Fibroblast of lung (primary cell): ENCODE results near the gene SAP130. TPM values are rescaled to one million over a fixed set of nuclear protein-coding genes. Genes with fewer than 3 reads are reported as not detected.

ENCODE experiments used
- DNase-seq, 2 donors: peaks; one replicate each; pipeline versions ENCODE4 v3.0.0 to v3.0.0-alpha.2; 2010; ENCODE audit warnings: low read depth in 2 of 2
- H2AFZ ChIP-seq: 2 replicates; pipeline ENCODE4 v1.5.1; 2012; ENCODE audit warnings: low read length, control low read depth, inconsistent platforms
- H3K27ac ChIP-seq: 2 replicates; pipeline ENCODE4 v1.5.1; 2011; ENCODE audit warnings: low read length, control low read depth; ENCODE audit not compliant: insufficient read depth
- H3K27me3 ChIP-seq: 2 replicates; pipeline ENCODE4 v1.5.1; 2011; ENCODE audit warnings: mild to moderate bottlenecking, low read length; ENCODE audit not compliant: control insufficient read depth, insufficient read depth
- H3K36me3 ChIP-seq: 2 replicates; pipeline ENCODE4 v1.5.1; 2011; ENCODE audit warnings: low read length; ENCODE audit not compliant: control insufficient read depth, insufficient read depth
- H3K4me1 ChIP-seq: 2 replicates; pipeline ENCODE4 v1.5.1; 2011; ENCODE audit warnings: low read length; ENCODE audit not compliant: control insufficient read depth, insufficient read depth; ENCODE audit errors: extremely low read depth
- H3K4me2 ChIP-seq: 2 replicates; pipeline ENCODE4 v1.5.1; 2011; ENCODE audit warnings: low read length, control low read depth; ENCODE audit not compliant: insufficient read depth; ENCODE audit errors: extremely low read depth
- H3K4me3 ChIP-seq, 4 experiments: fragments of 200-600 bp in 1 of 4; sonication (generic) in 1 of 4; replicated peaks in 1 of 4; 2 replicates each; pipeline ENCODE4 v1.5.1; 2011 to 2016; ENCODE audit warnings: low read length in 4 of 4, low read depth in 3 of 4, mild to moderate bottlenecking in 3 of 4, control low read depth in 2 of 4, inconsistent platforms in 1 of 4, mixed read lengths in 1 of 4; ENCODE audit not compliant: insufficient read depth in 1 of 4; ENCODE audit errors: control extremely low read depth in 1 of 4
- H3K79me2 ChIP-seq: 2 replicates; pipeline ENCODE4 v1.5.1; 2012; ENCODE audit warnings: mild to moderate bottlenecking, low read length, inconsistent platforms; ENCODE audit not compliant: control insufficient read depth, insufficient read depth
- H3K9ac ChIP-seq: 2 replicates; pipeline ENCODE4 v1.5.1; 2011; ENCODE audit warnings: mild to moderate bottlenecking, low read length, control low read depth; ENCODE audit not compliant: insufficient read depth
- H3K9me3 ChIP-seq: 2 replicates; pipeline ENCODE4 v1.5.1; 2012; ENCODE audit warnings: low read depth, low read length; ENCODE audit not compliant: control insufficient read depth, insufficient read depth
- H4K20me1 ChIP-seq: 2 replicates; pipeline ENCODE4 v1.5.1; 2011; ENCODE audit warnings: low read length; ENCODE audit not compliant: control insufficient read depth, insufficient read depth; ENCODE audit errors: extremely low read depth
- EZH2 ChIP-seq: IDR thresholded peaks from 2 replicates; pipeline ENCODE4 v1.5.1; 2012; ENCODE audit warnings: low read length, control low read depth, mild to moderate bottlenecking; ENCODE audit errors: missing control alignments
- polyA plus RNA-seq, 2 donors: library from polyadenylated mRNA; depleted of rRNA in 1 of 2; stranded (reverse) in 1 of 2; unstranded in 1 of 2; fragments of >200 nt; gene quantifications; 2 replicates each; pipeline ENCODE4 v1.2.1, GENCODE V29; 2011 to 2012; ENCODE audit warnings: missing spikeins in 1 of 2
- total RNA-seq: library from RNA; depleted of rRNA; stranded (reverse); fragments of >200 nt; gene quantifications from 2 replicates; pipeline ENCODE4 v1.2.1, GENCODE V29; 2014
- TF ChIP-seq, protein P1 (sequence below), 2 donors: IDR thresholded peaks in 1 of 2; conservative IDR thresholded peaks in 1 of 2; 1 replicate in 1 of 2; 2 replicates in 1 of 2; pipeline ENCODE4 v1.5.1; 2011 to 2012; ENCODE audit warnings: low read length in 2 of 2, control low read depth in 1 of 2, inconsistent platforms in 1 of 2, low read depth in 1 of 2, mild to moderate bottlenecking in 1 of 2

SAP130 gene
- total and polyA plus RNA-seq, 2 donors (not counting 1 experiment from before 2014, with no cell fraction given), result 4.5 to 6.7 TPM

DNA sequence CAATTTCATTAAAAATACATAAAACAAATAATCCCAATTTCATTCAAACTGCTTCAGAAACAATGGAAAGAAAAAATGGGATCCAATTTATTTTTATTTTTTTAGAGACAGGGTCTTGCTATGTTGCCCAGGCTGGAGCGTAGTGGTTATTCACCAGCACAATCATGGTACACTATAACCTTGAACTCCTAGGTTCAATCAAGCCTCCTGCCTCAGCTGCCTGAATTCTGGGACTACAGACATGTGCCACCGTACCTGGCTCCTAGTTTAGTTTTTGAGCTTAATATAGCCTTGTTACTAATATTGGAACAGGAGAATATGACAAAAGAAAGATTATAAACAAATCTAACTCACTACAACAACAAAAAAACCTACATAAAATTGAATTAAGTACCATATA is 34.2 kb downstream of the SAP130 start:
- no peak for TF ChIP-seq EZH2
- TF ChIP-seq, protein P1, sequence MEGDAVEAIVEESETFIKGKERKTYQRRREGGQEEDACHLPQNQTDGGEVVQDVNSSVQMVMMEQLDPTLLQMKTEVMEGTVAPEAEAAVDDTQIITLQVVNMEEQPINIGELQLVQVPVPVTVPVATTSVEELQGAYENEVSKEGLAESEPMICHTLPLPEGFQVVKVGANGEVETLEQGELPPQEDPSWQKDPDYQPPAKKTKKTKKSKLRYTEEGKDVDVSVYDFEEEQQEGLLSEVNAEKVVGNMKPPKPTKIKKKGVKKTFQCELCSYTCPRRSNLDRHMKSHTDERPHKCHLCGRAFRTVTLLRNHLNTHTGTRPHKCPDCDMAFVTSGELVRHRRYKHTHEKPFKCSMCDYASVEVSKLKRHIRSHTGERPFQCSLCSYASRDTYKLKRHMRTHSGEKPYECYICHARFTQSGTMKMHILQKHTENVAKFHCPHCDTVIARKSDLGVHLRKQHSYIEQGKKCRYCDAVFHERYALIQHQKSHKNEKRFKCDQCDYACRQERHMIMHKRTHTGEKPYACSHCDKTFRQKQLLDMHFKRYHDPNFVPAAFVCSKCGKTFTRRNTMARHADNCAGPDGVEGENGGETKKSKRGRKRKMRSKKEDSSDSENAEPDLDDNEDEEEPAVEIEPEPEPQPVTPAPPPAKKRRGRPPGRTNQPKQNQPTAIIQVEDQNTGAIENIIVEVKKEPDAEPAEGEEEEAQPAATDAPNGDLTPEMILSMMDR (conservative IDR thresholded peaks at IDR 0.05 in 1 of 2, IDR thresholded peaks at IDR 0.05 in 1 of 2; ENCODE audit: low read depth in 1 of 2, low read length in 2 of 2), result no peak
- Histone ChIP-seq H3K4me1 (no peaks in the 10 kb centered on the region), H3K4me2 (no peak overlapping the region), H3K9ac (no peak overlapping the region), H3K79me2 (no peaks in the 10 kb centered on the region), H3K9me3 (no peaks in the 10 kb centered on the region), H2AFZ (no peak overlapping the region), H3K36me3 (peaks cover 4% of the 10 kb centered on the region), H3K27me3 (no peaks in the 10 kb centered on the region), H3K4me3 (no peak overlapping the region), H4K20me1 (no peaks in the 10 kb centered on the region), H3K27ac (no peak overlapping the region)
- DNase-seq, result no peak

DNA sequence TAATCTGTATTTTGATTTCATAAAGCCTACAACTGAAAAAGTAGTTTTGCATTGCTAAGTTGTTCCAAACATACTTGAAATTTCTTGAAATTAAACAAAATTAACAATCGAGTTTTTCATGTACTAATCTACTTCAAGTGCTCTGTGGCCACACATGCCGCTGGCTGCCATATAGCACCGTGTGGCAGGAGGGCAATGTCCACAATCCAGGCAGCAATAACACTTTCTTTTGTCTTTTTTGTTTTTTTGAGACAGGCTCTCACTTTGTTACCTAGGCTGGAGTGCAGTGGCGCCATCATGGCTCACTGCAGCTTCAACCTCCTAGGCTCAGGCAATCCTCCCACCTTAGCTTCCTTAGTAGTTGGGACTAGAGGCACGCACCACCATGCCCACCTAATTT is 36.1 kb downstream of the SAP130 start:
- Histone ChIP-seq H3K36me3 (peaks cover 4% of the 10 kb centered on the region), H3K79me2 (no peaks in the 10 kb centered on the region), H3K9ac (no peak overlapping the region), H3K27ac (no peak overlapping the region), H3K4me2 (no peak overlapping the region), H3K4me3 (no peak overlapping the region), H3K4me1 (no peaks in the 10 kb centered on the region), H4K20me1 (no peaks in the 10 kb centered on the region), H3K27me3 (no peaks in the 10 kb centered on the region), H3K9me3 (no peaks in the 10 kb centered on the region), H2AFZ (no peak overlapping the region)
- TF ChIP-seq EZH2, result no peak
- TF ChIP-seq, protein P1 (conservative IDR thresholded peaks at IDR 0.05 in 1 of 2, IDR thresholded peaks at IDR 0.05 in 1 of 2; ENCODE audit: low read depth in 1 of 2, low read length in 2 of 2), result no peak
- DNase-seq, result no peak

DNA sequence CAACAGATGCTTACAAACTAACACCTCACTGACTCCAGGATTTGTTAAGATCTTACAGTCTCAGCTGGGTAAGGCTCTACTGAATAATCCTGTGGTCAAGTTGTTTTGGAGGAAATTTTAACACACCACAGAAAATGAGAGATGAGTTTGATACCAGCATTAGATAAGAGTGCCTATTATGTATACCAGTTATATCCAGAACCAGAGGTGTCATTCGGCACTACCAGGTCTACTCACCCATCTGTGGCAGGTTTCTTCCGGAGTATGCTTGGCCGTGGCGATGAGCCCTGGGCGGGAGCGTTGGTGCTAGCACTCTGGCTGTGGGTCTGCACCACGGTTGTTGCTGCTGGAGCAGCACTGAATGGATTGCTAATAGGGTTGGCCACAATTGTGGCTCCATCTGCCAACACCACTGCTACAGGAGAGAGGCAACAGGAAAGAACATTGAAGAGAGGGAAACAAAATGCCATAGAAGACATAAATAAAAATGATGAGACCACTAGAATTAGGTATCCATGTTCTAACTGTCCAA is 41.2 kb downstream of the SAP130 start:
- no peaks in the 10 kb centered on the region for H3K79me2 ChIP-seq
- no peak for DNase-seq
- H3K27ac ChIP-seq, result no peak overlapping the region
- no peak overlapping the region for H3K9ac ChIP-seq
- H3K4me3 ChIP-seq, result no peak overlapping the region
- no peak overlapping the region for H2AFZ ChIP-seq
- TF ChIP-seq EZH2, result no peak
- TF ChIP-seq, protein P1 (conservative IDR thresholded peaks at IDR 0.05 in 1 of 2, IDR thresholded peaks at IDR 0.05 in 1 of 2; ENCODE audit: low read depth in 1 of 2, low read length in 2 of 2), result no peak
- no peaks in the 10 kb centered on the region for H3K4me1 ChIP-seq
- no peak overlapping the region for H3K4me2 ChIP-seq
- no peaks in the 10 kb centered on the region for H3K27me3 ChIP-seq
- peaks cover 10% of the 10 kb centered on the region for H3K36me3 ChIP-seq
- no peaks in the 10 kb centered on the region for H3K9me3 ChIP-seq
- no peaks in the 10 kb centered on the region for H4K20me1 ChIP-seq
